ENCODE measurements around the gene PKN2. TPM values are rescaled to one million over a fixed set of nuclear protein-coding genes. Genes with fewer than 3 reads are reported as not detected.
"Not testable (repeated sequence)": the region's sequence is repeated elsewhere in the genome, so short reads cannot be mapped to it uniquely, and the experiment has no call there.

Gene PKN2
- polyA plus RNA-seq, 3 donors from 2014 or later, result 4.0 to 6.9 (median 5.4) TPM

DNA sequence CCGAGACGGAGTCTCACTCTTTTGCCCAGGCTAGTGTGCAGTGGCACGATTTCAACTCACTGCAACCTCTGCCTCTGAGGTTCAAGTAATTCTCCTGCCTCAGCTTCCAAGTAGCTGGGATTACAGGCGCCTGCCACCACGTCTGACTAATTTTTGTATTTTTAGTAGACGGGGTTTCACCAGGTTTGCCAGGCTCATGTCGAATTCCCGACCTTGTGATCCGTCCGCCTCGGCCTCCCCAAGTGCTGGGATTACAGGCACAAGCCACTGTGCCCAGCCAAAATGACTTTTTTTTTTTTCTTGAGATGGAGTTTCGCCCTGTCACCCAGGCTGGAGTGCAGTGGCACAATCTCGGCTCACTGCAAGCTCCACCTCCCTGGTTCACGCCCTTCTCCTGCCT is 185.6 kb downstream of the PKN2 start:
- not testable (repeated sequence) for H3K36me3 Mint-ChIP-seq; H3K27ac Mint-ChIP-seq; H3K9me3 Mint-ChIP-seq; DNase-seq; H3K27me3 Mint-ChIP-seq (ENCODE audit: low read depth in 3 of 3)
- peak overlapping the region in 1 of 5 donors; percentile 4 for H3K4me3 Mint-ChIP-seq
- H3K4me1 Mint-ChIP-seq, result peaks cover 49 to 72% of the 10 kb centered on the region in 2 donors

DNA sequence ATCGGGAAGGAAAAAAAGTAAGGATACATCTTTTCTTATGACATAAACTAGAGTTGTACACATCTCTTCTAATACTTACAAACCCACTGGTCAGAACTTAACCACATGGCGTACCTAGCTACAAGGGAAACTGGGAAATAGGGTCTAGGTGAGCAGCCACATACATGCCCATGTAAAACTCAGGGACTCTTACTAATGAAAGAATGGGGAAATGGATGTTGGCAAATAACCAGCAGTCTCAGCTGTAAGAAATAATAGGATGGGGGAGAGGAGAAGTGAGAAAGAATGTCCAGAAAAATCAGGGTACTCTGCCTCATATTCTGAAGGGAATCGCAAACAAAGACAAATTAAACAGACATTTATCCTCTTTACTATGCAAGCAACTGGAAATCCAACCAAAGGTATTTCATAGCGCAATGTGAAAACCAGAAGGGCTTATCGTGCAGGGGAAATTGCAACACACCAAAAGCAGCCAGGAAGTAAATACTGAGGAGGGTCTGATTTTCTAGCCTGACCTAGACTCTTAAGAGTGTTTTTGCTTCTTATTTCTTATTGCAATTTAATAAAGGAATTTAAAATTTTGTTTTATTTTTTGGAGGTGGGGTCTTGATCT is 189.8 kb downstream of the PKN2 start:
- H3K4me3 Mint-ChIP-seq, result no peak overlapping the region
- peak overlapping the region in 1 of 6 donors; percentile 6 for H3K27ac Mint-ChIP-seq
- H3K27me3 Mint-ChIP-seq (ENCODE audit: low read depth in 3 of 3), result peaks cover 0 to 3% (median 2%) of the 10 kb centered on the region in 3 donors
- H3K9me3 Mint-ChIP-seq, result no peaks in the 10 kb centered on the region
- peaks cover 44 to 70% of the 10 kb centered on the region in 2 donors for H3K4me1 Mint-ChIP-seq
- H3K36me3 Mint-ChIP-seq, result peaks cover 0 to 3% (median 0%) of the 10 kb centered on the region in 3 donors
- no peak for DNase-seq

DNA sequence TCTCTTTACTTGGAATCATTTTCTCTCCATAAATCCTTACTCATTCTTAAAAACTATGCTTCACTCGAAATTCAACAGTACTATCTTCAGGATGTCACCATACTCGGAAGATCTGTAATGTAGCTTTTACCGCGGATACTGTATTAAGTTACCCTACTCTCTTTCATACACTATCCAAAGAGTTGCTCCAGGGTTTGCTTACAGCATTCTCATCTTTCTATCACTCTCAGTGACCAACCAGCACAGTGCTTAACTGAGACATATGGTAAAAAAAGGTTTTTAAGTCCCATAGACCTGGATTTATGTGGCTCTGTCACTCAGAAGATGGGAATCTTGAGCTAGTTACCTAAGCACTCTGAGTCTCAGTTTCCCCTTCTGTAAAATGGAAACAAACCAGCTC is 191.5 kb downstream of the PKN2 start:
- no peak overlapping the region for H3K4me3 Mint-ChIP-seq
- H3K27me3 Mint-ChIP-seq (ENCODE audit: low read depth in 3 of 3), result peaks cover 0 to 2% (median 0%) of the 10 kb centered on the region in 3 donors
- DNase-seq, result no peak
- H3K36me3 Mint-ChIP-seq, result peaks cover 0 to 3% (median 0%) of the 10 kb centered on the region in 3 donors
- H3K9me3 Mint-ChIP-seq, result no peaks in the 10 kb centered on the region
- peak overlapping the region in 2 of 6 donors; percentile 4 to 59 for H3K27ac Mint-ChIP-seq
- peaks cover 36 to 71% of the 10 kb centered on the region in 2 donors for H3K4me1 Mint-ChIP-seq

DNA sequence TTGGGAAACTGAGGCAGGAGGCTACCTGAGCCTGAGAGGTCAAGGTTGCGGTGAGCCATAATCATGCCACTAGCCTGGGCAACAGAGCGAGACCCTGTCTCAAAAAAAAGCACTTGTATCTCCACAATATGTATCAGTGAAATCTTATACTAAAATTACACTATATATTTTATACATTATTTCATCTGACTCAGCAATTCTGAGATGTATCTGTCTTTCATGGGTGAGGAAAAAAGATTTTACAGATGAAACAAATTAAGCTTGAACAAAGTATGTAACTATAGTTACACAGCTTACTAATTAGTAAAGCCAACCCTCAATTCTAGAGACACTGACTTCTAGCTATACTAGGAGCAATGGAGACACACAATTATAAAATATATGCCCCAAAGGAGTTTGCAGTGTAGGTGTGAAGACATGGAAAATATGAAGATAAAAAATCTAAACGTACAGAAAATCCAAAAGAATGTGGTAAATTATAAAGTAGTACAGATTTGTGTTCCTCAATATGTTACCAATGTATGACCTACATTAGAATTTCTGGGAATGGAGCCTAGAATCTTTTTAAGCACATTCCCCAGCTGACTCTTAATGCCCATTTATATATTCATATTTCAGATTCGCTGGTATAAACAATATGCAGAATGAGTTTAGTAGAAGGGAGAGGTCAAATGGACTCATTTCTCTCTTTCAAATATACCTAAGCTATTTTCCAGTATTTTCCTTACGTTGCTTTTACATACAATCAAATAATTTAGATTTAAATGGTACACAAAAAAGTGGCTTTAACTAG is 192.7 kb downstream of the PKN2 start:
- no peak overlapping the region for H3K4me3 Mint-ChIP-seq

GRCh38 chr1:88877382-88877825 is 193.3 kb downstream of the PKN2 start:
- Mint-ChIP-seq H3K36me3 (peaks cover 0 to 5% (median 0%) of the 10 kb centered on the region in 3 donors), H3K4me3 (no peak overlapping the region), H3K27ac (peak overlapping the region in 5 of 6 donors; percentile 24 to 53 (median 31)), H3K4me1 (peaks cover 37 to 74% of the 10 kb centered on the region in 2 donors), H3K9me3 (no peaks in the 10 kb centered on the region), H3K27me3 (ENCODE audit: low read depth in 3 of 3) (peaks cover 0 to 2% (median 0%) of the 10 kb centered on the region in 3 donors)
- DNase-seq, result peak in 2 of 3 donors; percentile 19 to 22

More for the DNA sequence above, 192.7 kb downstream of the PKN2 start:
- no peak for DNase-seq
- H3K27me3 Mint-ChIP-seq (ENCODE audit: low read depth in 3 of 3), result peaks cover 0 to 2% (median 0%) of the 10 kb centered on the region in 3 donors
- peaks cover 0 to 3% (median 0%) of the 10 kb centered on the region in 3 donors for H3K36me3 Mint-ChIP-seq
- H3K4me1 Mint-ChIP-seq, result peaks cover 32 to 70% of the 10 kb centered on the region in 2 donors
- no peak overlapping the region for H3K27ac Mint-ChIP-seq
- no peaks in the 10 kb centered on the region for H3K9me3 Mint-ChIP-seq

- Mint-ChIP-seq H3K27ac (peak overlapping the region in 3 of 6 donors; percentile 24 to 53 (median 40)), H3K36me3 (peaks cover 0 to 11% (median 0%) of the 10 kb centered on the region in 3 donors), H3K4me3 (no peak overlapping the region), H3K9me3 (no peaks in the 10 kb centered on the region), H3K27me3 (ENCODE audit: low read depth in 3 of 3) (no peaks in the 10 kb centered on the region), H3K4me1 (peaks cover 37 to 74% of the 10 kb centered on the region in 2 donors)
- DNase-seq, result no peak
These were observed 193.8 kb downstream of the PKN2 start for GRCh38 chr1:88877911-88878310.

- Mint-ChIP-seq H3K4me1 (peaks cover 40 to 76% of the 10 kb centered on the region in 2 donors), H3K36me3 (peaks cover 0 to 15% (median 0%) of the 10 kb centered on the region in 3 donors), H3K27me3 (ENCODE audit: low read depth in 3 of 3) (no peaks in the 10 kb centered on the region), H3K4me3 (no peak overlapping the region), H3K9me3 (no peaks in the 10 kb centered on the region), H3K27ac (peak overlapping the region in 2 of 6 donors; percentile 33 to 53)
- DNase-seq, result no peak
These were observed 194.7 kb downstream of the PKN2 start for GRCh38 chr1:88878731-88879130.

DNA sequence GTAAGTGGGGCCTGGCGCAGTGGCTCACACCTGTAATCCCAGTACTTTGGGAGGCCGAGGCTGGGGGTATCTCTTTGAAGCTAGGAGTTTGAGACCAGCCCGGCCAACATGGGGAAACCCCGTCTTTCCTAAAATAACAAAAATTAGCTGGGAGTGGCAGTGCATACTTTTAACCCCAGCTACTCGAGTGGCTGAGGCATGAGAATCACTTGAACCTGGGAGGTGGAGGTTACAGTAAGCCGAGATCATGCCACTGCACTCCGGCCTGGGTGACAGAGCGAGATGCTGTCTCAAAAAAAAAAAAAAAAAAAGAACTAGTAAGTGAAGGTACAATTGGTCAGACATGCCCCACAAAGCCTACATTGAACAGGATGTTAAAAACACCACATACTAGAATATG is 196.6 kb downstream of the PKN2 start:
- H3K9me3 Mint-ChIP-seq; H3K27me3 Mint-ChIP-seq (ENCODE audit: low read depth in 3 of 3); H3K4me3 Mint-ChIP-seq; DNase-seq; H3K27ac Mint-ChIP-seq: not testable (repeated sequence)
- Mint-ChIP-seq H3K36me3 (peaks cover 0 to 20% (median 0%) of the 10 kb centered on the region in 3 donors), H3K4me1 (peaks cover 28 to 69% of the 10 kb centered on the region in 2 donors)

DNA sequence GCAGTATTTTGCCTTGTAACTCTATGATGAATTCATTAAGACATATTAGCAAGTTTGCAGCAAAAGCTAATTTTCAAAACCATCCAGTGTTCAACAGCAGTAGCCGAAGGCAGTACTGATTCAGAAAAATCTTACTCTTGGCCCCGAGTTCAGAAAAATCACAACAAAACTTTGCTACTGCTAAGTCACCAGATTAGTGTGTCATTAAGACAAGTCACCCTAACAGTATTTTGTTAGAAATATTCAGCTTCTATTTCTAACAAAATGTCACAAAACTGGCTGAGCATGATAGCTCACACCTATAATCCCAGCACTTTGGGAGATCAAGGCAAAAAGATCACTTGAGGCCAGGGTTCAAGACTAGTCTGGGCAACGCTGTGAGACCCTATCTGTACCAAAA is 199.1 kb downstream of the PKN2 start:
- no peak overlapping the region for H3K4me3 Mint-ChIP-seq
- peak overlapping the region in 1 of 6 donors; percentile 50 for H3K27ac Mint-ChIP-seq
- peaks cover 31 to 73% of the 10 kb centered on the region in 2 donors for H3K4me1 Mint-ChIP-seq
- H3K36me3 Mint-ChIP-seq, result peaks cover 0 to 20% (median 5%) of the 10 kb centered on the region in 3 donors
- H3K27me3 Mint-ChIP-seq (ENCODE audit: low read depth in 3 of 3), result peaks cover 0 to 6% (median 0%) of the 10 kb centered on the region in 3 donors
- no peaks in the 10 kb centered on the region for H3K9me3 Mint-ChIP-seq
- DNase-seq, result no peak

Other genes with a start within 250 kb of the PKN2 start
- gene GTF2B, start 207.3 kb downstream of the PKN2 start, polyA plus RNA-seq, result 10 to 100 TPM; 42.0 to 52.8 (median 47.2) TPM

All from immature natural killer cell (primary cell).